ENCODE data around the gene GABRA1.

GABRA1 gene

DNA sequence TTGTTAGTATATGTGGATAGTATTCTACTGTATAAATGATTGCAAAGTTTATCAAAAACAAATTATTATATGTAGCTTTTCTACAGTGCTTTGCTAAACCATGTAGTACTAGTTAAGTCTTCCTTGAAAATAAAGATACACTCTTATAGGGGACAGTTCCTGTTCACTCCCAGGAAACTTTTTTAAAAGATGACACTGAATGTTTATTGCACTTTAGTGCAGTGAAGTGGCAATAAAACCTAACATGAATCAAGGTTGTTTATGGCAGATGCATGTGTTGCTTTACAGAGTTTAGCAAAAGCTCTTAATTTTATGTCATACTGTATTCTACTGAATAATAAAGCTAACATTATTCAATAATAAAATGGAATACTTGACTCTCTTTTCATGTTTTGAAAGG, 51.7 kb downstream of the GABRA1 start:
- no peak for DNase-seq (ENCODE audit: low read depth)
- TF ChIP-seq, protein P1, sequence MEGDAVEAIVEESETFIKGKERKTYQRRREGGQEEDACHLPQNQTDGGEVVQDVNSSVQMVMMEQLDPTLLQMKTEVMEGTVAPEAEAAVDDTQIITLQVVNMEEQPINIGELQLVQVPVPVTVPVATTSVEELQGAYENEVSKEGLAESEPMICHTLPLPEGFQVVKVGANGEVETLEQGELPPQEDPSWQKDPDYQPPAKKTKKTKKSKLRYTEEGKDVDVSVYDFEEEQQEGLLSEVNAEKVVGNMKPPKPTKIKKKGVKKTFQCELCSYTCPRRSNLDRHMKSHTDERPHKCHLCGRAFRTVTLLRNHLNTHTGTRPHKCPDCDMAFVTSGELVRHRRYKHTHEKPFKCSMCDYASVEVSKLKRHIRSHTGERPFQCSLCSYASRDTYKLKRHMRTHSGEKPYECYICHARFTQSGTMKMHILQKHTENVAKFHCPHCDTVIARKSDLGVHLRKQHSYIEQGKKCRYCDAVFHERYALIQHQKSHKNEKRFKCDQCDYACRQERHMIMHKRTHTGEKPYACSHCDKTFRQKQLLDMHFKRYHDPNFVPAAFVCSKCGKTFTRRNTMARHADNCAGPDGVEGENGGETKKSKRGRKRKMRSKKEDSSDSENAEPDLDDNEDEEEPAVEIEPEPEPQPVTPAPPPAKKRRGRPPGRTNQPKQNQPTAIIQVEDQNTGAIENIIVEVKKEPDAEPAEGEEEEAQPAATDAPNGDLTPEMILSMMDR (conservative IDR thresholded peaks at IDR 0.05; ENCODE audit: low read length) = no peak
- no peak overlapping the region for H3K4me3 ChIP-seq (ENCODE audit: low read length)

- no peak for DNase-seq (ENCODE audit: low read depth)
- no peak overlapping the region for H3K4me3 ChIP-seq (ENCODE audit: low read length)
- TF ChIP-seq, protein P1 (conservative IDR thresholded peaks at IDR 0.05; ENCODE audit: low read length) = no peak
These were observed 53.1 kb downstream of the GABRA1 start for GRCh38 chr5:161900981-161901380.

GRCh38 chr5:161921781-161922180, 73.9 kb downstream of the GABRA1 start:
- TF ChIP-seq, protein P1 (conservative IDR thresholded peaks at IDR 0.05; ENCODE audit: low read length) = no peak
- H3K4me3 ChIP-seq (ENCODE audit: low read length) = no peak overlapping the region
- DNase-seq (ENCODE audit: low read depth) = no peak

DNA sequence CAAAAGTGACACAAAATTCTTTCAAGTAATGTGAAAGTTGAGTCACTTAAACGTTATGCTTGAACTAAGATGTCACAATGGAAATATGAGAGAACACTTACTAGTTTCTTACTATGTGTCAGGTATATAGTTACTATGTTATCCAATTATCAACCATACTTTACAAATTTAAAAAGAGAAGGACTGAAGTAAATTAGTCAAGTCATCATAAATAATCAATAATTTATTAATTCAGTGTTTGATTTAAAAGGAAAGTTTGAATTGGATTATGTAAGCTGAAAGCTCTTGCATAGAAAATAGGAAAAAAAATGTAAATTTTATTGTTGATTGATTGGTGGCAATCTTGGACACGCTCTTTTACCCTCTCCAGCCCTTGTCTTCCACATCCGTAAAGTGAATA, 76.3 kb downstream of the GABRA1 start:
- no peak overlapping the region for H3K4me3 ChIP-seq (ENCODE audit: low read length)
- TF ChIP-seq, protein P1 (conservative IDR thresholded peaks at IDR 0.05; ENCODE audit: low read length) = no peak
- no peak for DNase-seq (ENCODE audit: low read depth)

GRCh38 chr5:161925960-161926359, 78.0 kb downstream of the GABRA1 start:
- DNase-seq (ENCODE audit: low read depth) = no peak
- TF ChIP-seq, protein P1 (conservative IDR thresholded peaks at IDR 0.05; ENCODE audit: low read length) = no peak

DNA sequence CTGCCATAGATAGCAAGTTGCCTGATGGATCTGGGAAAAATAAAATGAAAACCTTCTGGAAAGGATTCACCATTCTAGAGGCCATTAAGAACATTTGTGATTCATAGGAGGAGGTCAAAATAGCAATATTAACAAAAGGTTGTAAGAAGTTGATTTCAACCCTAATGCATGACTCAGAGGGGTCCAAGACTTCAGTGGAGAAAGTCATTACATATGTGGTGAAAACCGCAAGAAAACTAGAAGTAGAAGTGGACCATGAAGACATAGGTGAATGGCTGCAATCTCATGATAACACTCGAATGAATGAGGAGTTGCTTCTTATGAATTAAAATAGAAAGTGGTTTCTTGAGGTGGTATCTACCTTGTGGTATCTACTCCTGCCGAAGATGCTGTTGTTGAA, 86.6 kb downstream of the GABRA1 start:
- TF ChIP-seq, protein P1 (conservative IDR thresholded peaks at IDR 0.05; ENCODE audit: low read length) = no peak
- no peak overlapping the region for H3K4me3 ChIP-seq (ENCODE audit: low read length)
- DNase-seq (ENCODE audit: low read depth) = no peak

More at GRCh38 chr5:161925960-161926359, 78.0 kb downstream of the GABRA1 start:
- no peak overlapping the region for H3K4me3 ChIP-seq (ENCODE audit: low read length)

GRCh38 chr5:161944974-161945373, 97.1 kb downstream of the GABRA1 start:
- TF ChIP-seq, protein P1 (conservative IDR thresholded peaks at IDR 0.05; ENCODE audit: low read length) = no peak
- no peak overlapping the region for H3K4me3 ChIP-seq (ENCODE audit: low read length)
- DNase-seq (ENCODE audit: low read depth) = no peak

Data from AG10803 (cell line).